GM18867 (cell line): ENCODE data around the gene YBX1.
"Not testable (repeated sequence)": the region's sequence is repeated elsewhere in the genome, so short reads cannot be mapped to it uniquely, and the experiment has no call there.

Source experiments
- ATAC-seq: cut with Tn5 transposase; IDR thresholded peaks from one replicate; pipeline ENCODE4 v1.9.1; 2021; ENCODE audit warnings: mild to moderate bottlenecking, moderate library complexity; ENCODE audit not compliant: unreplicated experiment

YBX1 gene

DNA sequence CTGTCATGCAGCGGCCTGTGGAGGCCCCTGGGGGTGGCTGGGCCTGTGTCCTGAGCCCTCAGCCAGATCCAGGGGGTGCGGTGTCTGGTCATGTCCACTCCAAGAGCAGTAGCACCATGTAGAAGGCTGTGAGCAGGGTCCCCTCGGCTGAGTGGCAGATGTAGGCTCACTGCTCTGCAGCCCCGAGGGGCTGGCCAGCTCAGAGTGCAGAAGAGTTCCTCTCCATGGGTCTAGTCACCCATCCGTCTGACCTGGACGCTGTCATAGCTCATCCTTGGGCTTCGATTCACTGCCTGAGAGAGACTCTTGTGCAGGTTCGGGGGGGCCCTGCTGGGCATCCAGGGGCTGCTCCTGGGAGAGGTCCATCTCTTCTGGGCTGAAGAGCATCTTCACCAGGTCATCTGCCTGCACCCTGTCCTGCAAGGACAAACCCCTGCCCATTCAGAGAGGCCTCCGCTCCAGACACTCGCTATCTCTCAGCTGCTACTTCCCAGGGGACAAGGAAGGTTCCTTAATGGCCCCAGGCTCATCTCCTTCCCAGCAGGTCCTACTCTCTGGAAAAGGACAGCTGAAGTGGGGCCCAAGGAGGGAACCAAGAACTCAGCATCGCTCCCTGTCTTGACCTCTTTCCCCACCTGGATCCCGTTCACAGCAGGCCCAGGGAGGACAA lies 64.4 kb downstream of the YBX1 start:
- ATAC-seq, result no peak

DNA sequence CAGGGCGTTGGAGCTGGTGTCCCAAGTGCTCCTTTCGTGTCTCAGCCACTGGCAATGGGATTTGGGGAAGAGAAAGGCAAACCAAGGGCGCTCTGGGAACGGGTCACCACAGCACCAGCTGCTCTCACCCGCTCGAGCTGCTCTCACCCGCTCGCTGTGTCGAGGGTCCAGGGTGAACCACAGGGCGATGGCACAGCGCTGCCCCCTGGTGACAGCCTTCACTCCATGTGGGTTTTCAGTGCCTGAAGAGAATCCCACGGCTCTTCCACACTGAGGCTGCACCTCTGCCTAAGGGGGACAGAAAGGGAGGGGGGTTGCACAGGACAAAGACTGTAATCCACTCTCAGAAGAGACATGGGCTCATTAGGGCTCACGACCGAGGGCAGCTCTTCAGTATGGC lies 64.9 kb downstream of the YBX1 start:
- ATAC-seq, result no peak

DNA sequence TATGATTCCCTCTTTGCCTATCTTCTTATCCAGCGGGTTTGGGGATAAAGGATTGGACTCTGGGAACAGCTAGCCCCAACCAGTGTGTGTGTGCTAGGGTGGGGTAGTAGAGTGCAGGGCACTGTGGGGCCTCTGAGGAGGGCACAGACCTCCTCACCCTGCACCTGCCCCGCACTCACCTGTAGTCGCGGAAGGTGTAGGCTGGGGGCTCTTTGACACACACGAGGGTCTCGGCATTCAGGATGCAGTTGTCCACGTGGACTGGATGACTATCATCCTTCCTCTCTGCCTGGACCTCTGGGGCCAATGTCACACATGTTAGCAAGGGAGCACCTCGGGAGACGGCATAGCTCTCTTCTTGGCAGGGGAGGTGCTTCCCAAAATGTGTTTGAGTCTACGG lies 65.8 kb downstream of the YBX1 start:
- ATAC-seq, result no peak

DNA sequence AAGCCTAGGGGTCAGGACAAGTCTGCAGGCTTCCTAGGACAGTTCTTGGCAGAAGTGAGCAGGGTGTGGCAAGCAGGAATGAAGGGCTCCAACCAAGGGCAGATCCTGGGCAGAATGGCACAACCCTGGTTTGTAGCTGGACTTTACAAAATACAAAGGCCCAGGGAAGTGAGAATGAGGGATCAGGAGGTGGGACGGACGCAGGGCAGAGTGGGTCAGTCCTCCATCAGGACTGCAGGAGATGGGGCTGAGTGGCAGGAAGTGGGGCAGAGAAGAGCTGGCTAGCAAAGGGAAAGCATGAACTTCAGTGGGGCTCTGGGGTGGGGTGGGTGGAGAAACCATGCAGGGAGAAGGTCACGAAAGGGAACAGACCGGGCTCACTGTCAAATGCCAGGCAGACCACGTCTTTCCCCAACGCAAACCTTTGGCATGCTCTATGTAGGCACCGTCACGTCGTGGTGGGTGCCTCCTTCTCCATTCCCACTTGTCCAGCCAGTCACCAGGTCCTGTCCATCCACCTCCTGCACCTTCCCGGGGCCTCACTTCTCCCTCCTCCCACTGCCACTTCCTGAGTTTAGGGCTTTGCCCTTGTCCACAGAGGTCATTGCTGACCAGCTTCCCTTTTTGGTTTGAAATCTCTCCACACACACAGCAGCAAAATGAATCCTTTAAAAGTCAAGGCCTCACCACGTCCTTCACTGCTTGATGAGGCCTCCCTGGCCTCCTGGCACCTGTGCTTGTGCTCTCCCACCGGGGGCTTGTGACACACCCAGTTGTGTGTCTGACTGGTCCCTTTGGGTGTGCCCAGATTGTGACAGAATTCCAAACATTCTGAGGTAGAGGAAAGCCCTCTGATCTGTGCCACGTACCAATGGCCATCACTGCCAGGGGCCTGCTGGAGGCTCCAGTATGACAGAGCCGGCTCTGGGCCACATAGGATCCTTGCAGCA lies 66.5 kb downstream of the YBX1 start:
- no peak for ATAC-seq

DNA sequence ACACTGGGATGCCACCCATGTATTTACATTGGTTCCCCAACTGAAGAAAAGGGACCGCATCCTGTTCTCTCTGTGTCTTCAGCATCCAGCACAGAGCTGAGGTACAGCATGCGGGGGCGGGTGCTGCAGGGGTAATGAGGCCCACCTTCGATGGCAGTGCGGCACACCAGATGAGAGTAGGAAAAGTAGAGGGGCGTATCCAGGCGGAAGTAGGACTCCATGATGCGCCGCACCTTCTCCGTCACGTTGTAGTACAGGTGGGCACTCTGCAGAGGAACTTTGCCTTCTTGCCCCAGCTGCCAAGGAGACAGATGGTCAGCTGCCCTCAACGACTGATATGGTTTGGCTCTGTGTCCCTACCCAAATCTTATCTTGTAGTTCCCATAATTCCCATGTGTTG lies 67.8 kb downstream of the YBX1 start:
- ATAC-seq, result no peak

DNA sequence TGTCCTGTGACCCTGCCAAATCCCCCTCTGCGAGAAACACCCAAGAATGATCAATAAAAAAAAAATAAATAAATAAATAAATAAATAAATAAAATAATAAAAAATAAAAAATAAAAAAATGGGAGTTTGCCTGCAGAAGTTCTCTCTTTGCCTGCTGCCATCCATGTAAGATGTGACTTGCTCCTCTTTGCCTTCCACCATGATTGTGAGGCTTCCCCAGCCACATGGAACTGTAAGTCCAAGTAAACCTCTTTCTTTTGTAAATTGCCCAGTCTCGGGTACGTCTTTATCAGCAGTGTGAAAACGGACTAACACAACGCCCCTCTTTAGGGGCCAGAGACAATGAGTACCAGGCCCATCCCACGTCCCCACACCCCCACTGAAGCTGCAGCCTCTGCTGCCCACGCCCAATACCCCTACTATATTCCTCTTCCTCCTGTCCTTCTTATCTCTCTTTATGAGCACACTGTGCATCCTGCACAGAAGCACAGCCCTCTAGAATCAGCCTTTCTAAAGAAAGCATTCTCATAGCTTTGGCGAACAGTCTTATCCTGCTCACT lies 69.4 kb downstream of the YBX1 start:
- not testable (repeated sequence) for ATAC-seq

DNA sequence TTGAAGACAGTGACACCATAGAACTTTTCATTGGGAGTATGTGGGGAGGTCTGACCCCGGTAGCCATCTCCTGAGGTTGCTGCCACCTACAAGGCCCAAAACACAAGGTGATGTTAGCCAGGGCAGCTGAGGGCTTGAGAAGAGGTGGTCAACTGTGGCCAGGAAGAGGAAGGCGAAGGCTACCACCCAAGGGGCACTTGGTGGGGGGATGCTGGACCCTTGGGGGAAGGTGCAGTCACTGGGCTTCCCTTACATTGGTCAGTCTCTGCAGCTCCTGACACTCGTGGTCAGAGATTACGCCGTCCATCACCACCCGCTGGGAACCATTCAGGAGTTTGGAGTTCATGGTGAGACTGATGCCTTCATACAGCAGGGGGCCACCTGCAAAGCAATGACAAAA lies 70.1 kb downstream of the YBX1 start:
- no peak for ATAC-seq

DNA sequence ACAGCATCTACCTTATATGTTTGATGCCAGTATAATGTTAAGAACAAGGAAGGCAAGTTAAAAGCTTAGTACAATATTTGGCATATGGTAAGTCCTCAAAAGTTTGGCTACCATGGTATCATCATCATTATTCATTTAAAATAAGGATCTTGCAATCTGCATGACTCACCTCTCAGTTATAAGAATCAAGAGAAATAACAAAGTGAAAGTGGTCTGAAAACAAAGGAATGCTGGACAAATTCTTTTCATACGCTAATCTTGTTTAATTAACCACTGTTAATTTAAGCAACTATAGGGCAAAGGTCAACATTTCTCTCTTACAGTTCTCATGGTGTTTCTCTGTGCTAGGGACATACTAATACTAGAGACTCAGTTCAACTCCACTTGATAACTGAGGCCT lies 70.9 kb downstream of the YBX1 start:
- no peak for ATAC-seq
